Measurements from ENCODE around the gene MSMO1. TPM values are rescaled to one million over a fixed set of nuclear protein-coding genes. Genes with fewer than 3 reads are reported as not detected.

Gene MSMO1

GRCh38 chr4:165383591-165384073, 56.2 kb downstream of the MSMO1 start:
- Histone ChIP-seq H3K9me3 (replicated peaks; ENCODE audit: low read length) (no peaks in the 10 kb centered on the region), H3K4me3 (ENCODE audit: low read length) (no peak overlapping the region), H3K4me1 (ENCODE audit: control insufficient read depth, insufficient read depth, low read length) (no peaks in the 10 kb centered on the region), H3K36me3 (ENCODE audit: insufficient read depth, low read length) (no peaks in the 10 kb centered on the region), H3K9ac (ENCODE audit: low read depth, low read length) (no peak overlapping the region), H3K27me3 (ENCODE audit: control insufficient read depth, insufficient read depth, low read length) (no peaks in the 10 kb centered on the region), H3K4me2 (ENCODE audit: low read length) (no peak overlapping the region)

GRCh38 chr4:165384186-165384585, 56.7 kb downstream of the MSMO1 start:
- Histone ChIP-seq H3K27me3 (ENCODE audit: control insufficient read depth, insufficient read depth, low read length) (no peaks in the 10 kb centered on the region), H3K36me3 (ENCODE audit: insufficient read depth, low read length) (no peaks in the 10 kb centered on the region), H3K9ac (ENCODE audit: low read depth, low read length) (no peak overlapping the region), H3K4me1 (ENCODE audit: control insufficient read depth, insufficient read depth, low read length) (no peaks in the 10 kb centered on the region), H3K9me3 (replicated peaks; ENCODE audit: low read length) (no peaks in the 10 kb centered on the region), H3K4me2 (ENCODE audit: low read length) (no peak overlapping the region), H3K4me3 (ENCODE audit: low read length) (no peak overlapping the region)

GRCh38 chr4:165384598-165384997, 57.1 kb downstream of the MSMO1 start:
- no peak overlapping the region for H3K9ac ChIP-seq (ENCODE audit: low read depth, low read length)
- no peak overlapping the region for H3K4me2 ChIP-seq (ENCODE audit: low read length)
- H3K36me3 ChIP-seq (ENCODE audit: insufficient read depth, low read length) = no peaks in the 10 kb centered on the region
- no peaks in the 10 kb centered on the region for H3K9me3 ChIP-seq (replicated peaks; ENCODE audit: low read length)
- H3K4me1 ChIP-seq (ENCODE audit: control insufficient read depth, insufficient read depth, low read length) = no peaks in the 10 kb centered on the region
- H3K4me3 ChIP-seq (ENCODE audit: low read length) = no peak overlapping the region
- no peaks in the 10 kb centered on the region for H3K27me3 ChIP-seq (ENCODE audit: control insufficient read depth, insufficient read depth, low read length)

GRCh38 chr4:165385126-165385525, 57.7 kb downstream of the MSMO1 start:
- Histone ChIP-seq H3K27me3 (ENCODE audit: control insufficient read depth, insufficient read depth, low read length) (no peaks in the 10 kb centered on the region), H3K9ac (ENCODE audit: low read depth, low read length) (no peak overlapping the region), H3K4me3 (ENCODE audit: low read length) (no peak overlapping the region), H3K4me2 (ENCODE audit: low read length) (no peak overlapping the region), H3K36me3 (ENCODE audit: insufficient read depth, low read length) (no peaks in the 10 kb centered on the region), H3K4me1 (ENCODE audit: control insufficient read depth, insufficient read depth, low read length) (no peaks in the 10 kb centered on the region), H3K9me3 (replicated peaks; ENCODE audit: low read length) (no peaks in the 10 kb centered on the region)

- Histone ChIP-seq H3K4me2 (ENCODE audit: low read length) (no peak overlapping the region), H3K9ac (ENCODE audit: low read depth, low read length) (no peak overlapping the region), H3K4me1 (ENCODE audit: control insufficient read depth, insufficient read depth, low read length) (no peaks in the 10 kb centered on the region), H3K9me3 (replicated peaks; ENCODE audit: low read length) (no peaks in the 10 kb centered on the region), H3K4me3 (ENCODE audit: low read length) (no peak overlapping the region), H3K36me3 (ENCODE audit: insufficient read depth, low read length) (no peaks in the 10 kb centered on the region), H3K27me3 (ENCODE audit: control insufficient read depth, insufficient read depth, low read length) (no peaks in the 10 kb centered on the region)
Measured at GRCh38 chr4:165386328-165386727, 58.9 kb downstream of the MSMO1 start.

- H3K4me1 ChIP-seq (ENCODE audit: control insufficient read depth, insufficient read depth, low read length) = peaks cover under 1% of the 10 kb centered on the region
- H3K9me3 ChIP-seq (replicated peaks; ENCODE audit: low read length) = no peaks in the 10 kb centered on the region
- no peak overlapping the region for H3K4me2 ChIP-seq (ENCODE audit: low read length)
- no peaks in the 10 kb centered on the region for H3K36me3 ChIP-seq (ENCODE audit: insufficient read depth, low read length)
- no peak overlapping the region for H3K4me3 ChIP-seq (ENCODE audit: low read length)
- H3K27me3 ChIP-seq (ENCODE audit: control insufficient read depth, insufficient read depth, low read length) = no peaks in the 10 kb centered on the region
- no peak overlapping the region for H3K9ac ChIP-seq (ENCODE audit: low read depth, low read length)
Measured at GRCh38 chr4:165388756-165389155, 61.3 kb downstream of the MSMO1 start.

Small RNAs within 50 kb of the gene (small RNA-seq; reads per million reads assigned to genes)
- not detected for gene MIR578
